Calu3 (cell line): ENCODE results near the gene SHROOM3. TPM values are rescaled to one million over a fixed set of nuclear protein-coding genes. Genes with fewer than 3 reads are reported as not detected.

Source experiments
- BruUV-seq: library from RNA; stranded (reverse); fragments of 400-500 nt; replicated peaks from 2 replicates; lab custom pipeline; 2021; lab: Mats Ljungman, UMichigan
- CTCF ChIA-PET: fragments of 300-600 bp; sonication (Branson Sonifier 250); formaldehyde crosslinking; loops from one replicate; lab custom pipeline; 2022; ENCODE audit warnings: antibody characterized with exemption; lab: Charles Lee
- DNase-seq: peaks from one replicate; pipeline ENCODE4 v3.0.0; 2022
- H3K27ac Mint-ChIP-seq: one replicate; pipeline ENCODE4 v1.8.0; 2022; ENCODE audit warnings: mixed read lengths; ENCODE audit not compliant: unreplicated experiment
- H3K27me3 Mint-ChIP-seq: one replicate; pipeline ENCODE4 v1.8.0; 2022; ENCODE audit warnings: mixed read lengths; ENCODE audit not compliant: unreplicated experiment
- H3K36me3 Mint-ChIP-seq: one replicate; pipeline ENCODE4 v1.8.0; 2022; ENCODE audit warnings: mild to moderate bottlenecking, moderate library complexity, mixed read lengths; ENCODE audit not compliant: insufficient read depth, unreplicated experiment
- H3K4me1 Mint-ChIP-seq: one replicate; pipeline ENCODE4 v1.8.0; 2022; ENCODE audit warnings: mild to moderate bottlenecking, low read depth, mixed read lengths; ENCODE audit not compliant: unreplicated experiment
- H3K4me3 Mint-ChIP-seq: one replicate; pipeline ENCODE4 v1.8.0; 2022; ENCODE audit warnings: mild to moderate bottlenecking, low read depth, moderate library complexity, mixed read lengths; ENCODE audit not compliant: unreplicated experiment
- H3K9me3 Mint-ChIP-seq: one replicate; pipeline ENCODE4 v1.8.0; 2022; ENCODE audit warnings: low read depth, mixed read lengths; ENCODE audit not compliant: unreplicated experiment
- CTCF ChIP-seq: fragments of 200-600 bp; IDR thresholded peaks from one replicate; pipeline ENCODE4 v1.8.0; 2022; ENCODE audit warnings: antibody characterized with exemption; ENCODE audit not compliant: unreplicated experiment
- intact Hi-C: fragments of 100-400 bp; cut with micrococcal nuclease; formaldehyde crosslinking; loops from one replicate; pipeline ENCODE4 v1.10.0; 2022; ENCODE audit not compliant: unreplicated experiment
- total RNA-seq: library from RNA; stranded (reverse); gene quantifications from 2 replicates; pipeline ENCODE4 v1.2.3, GENCODE V29; 2022

The SHROOM3 gene
- total RNA-seq, 1 experiment from 2014 or later, result 114 TPM

- no peak for DNase-seq
- Mint-ChIP-seq H3K27ac (peak overlapping the region; percentile 90), H3K27me3 (no peaks in the 10 kb centered on the region), H3K4me3 (peak overlapping the region; percentile 58), H3K4me1 (peaks cover 57% of the 10 kb centered on the region), H3K9me3 (no peaks in the 10 kb centered on the region), H3K36me3 (peaks cover 15% of the 10 kb centered on the region)
- intact Hi-C loops, result loop anchor here (5.0 kb wide), 1 partner anchor 90 kb away; no protein-coding TSS in a partner anchor
- BruUV-seq, result no TSS peak
- CTCF ChIA-PET, result no interaction called here
- no peak for TF ChIP-seq CTCF
Measured at GRCh38 chr4:76597423-76597979, 162.5 kb downstream of the SHROOM3 start.

- TF ChIP-seq CTCF, result no peak
- DNase-seq, result no peak
- H3K36me3 Mint-ChIP-seq, result peaks cover 22% of the 10 kb centered on the region
- BruUV-seq, result no TSS peak
- H3K4me1 Mint-ChIP-seq, result peaks cover 45% of the 10 kb centered on the region
- no peak overlapping the region for H3K4me3 Mint-ChIP-seq
- CTCF ChIA-PET, result interaction anchor here (1.7 kb wide), 1 partner anchor 15 kb away, joined by 4 read pairs; no protein-coding TSS in a partner anchor
- no peaks in the 10 kb centered on the region for H3K9me3 Mint-ChIP-seq
- no peaks in the 10 kb centered on the region for H3K27me3 Mint-ChIP-seq
- H3K27ac Mint-ChIP-seq, result peak overlapping the region; percentile 61
- intact Hi-C loops, result no loop called here
Measured at GRCh38 chr4:76600447-76600846, 165.4 kb downstream of the SHROOM3 start.

DNA sequence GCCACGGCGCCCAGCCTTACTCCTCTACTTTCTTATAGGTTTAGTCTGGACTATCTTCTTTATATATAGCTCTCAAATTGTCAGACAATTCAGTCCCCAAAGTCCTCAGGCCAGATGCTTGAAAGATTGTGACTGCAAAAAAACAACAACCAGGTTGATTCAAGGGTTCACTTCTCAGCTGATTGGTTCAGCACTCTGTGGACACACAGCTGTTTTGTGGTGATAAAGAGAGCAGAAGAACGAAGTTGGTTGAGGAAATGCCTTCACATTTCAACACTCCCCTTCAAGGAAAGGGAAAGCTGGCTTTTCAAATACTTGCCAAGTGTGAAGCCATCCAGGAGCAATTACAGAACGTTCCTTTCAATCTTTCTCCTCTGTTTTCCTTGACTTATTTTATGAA is 166.8 kb downstream of the SHROOM3 start:
- peaks cover 32% of the 10 kb centered on the region for H3K4me1 Mint-ChIP-seq
- no peak overlapping the region for H3K4me3 Mint-ChIP-seq
- no peaks in the 10 kb centered on the region for H3K9me3 Mint-ChIP-seq
- peak overlapping the region; percentile 61 for H3K27ac Mint-ChIP-seq
- intact Hi-C loops, result no loop called here
- CTCF ChIA-PET, result interaction anchor here (0.9 kb wide), 1 partner anchor 38 kb away, joined by 3 read pairs; no protein-coding TSS in a partner anchor
- peaks cover 18% of the 10 kb centered on the region for H3K36me3 Mint-ChIP-seq
- no TSS peak for BruUV-seq
- TF ChIP-seq CTCF, result no peak
- H3K27me3 Mint-ChIP-seq, result no peaks in the 10 kb centered on the region
- DNase-seq, result no peak

DNA sequence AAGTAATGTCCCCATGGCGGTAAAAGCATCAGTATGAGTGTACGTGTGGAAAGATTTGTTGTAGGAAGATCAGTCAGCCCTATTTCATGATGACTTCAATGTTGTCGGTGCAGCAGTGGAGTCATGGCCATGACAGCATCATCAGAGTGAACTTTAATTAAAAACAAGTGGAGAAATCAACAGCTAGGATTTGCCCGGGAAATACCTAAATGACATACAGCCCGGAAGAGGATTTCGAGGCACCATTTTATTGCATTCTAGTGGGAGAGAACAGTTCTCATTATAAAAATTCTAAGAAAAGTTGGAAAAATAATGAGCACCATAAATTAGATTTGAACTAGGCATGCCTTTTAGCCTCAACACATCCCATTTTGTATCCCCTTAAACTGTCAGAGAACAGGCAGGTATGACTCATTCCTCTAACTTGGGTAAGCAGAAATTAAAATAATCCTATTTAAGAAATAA is 170.1 kb downstream of the SHROOM3 start:
- intact Hi-C loops, result no loop called here
- Mint-ChIP-seq H3K27ac (no peak overlapping the region), H3K4me3 (peak overlapping the region; percentile 43), H3K9me3 (no peaks in the 10 kb centered on the region), H3K4me1 (peaks cover 10% of the 10 kb centered on the region), H3K27me3 (no peaks in the 10 kb centered on the region), H3K36me3 (peaks cover 13% of the 10 kb centered on the region)
- TF ChIP-seq CTCF, result no peak
- BruUV-seq, result no TSS peak
- CTCF ChIA-PET, result interaction anchor here (0.7 kb wide), 2 partner anchors 15 to 16 kb away, joined by 3 read pairs; no protein-coding TSS in a partner anchor
- DNase-seq, result no peak
